ENCODE data around the gene AIFM3. TPM values are rescaled to one million over a fixed set of nuclear protein-coding genes. Genes with fewer than 3 reads are reported as not detected.
"Not testable (repeated sequence)": the region's sequence is repeated elsewhere in the genome, so short reads cannot be mapped to it uniquely, and the experiment has no call there.

AIFM3 gene, protein sequence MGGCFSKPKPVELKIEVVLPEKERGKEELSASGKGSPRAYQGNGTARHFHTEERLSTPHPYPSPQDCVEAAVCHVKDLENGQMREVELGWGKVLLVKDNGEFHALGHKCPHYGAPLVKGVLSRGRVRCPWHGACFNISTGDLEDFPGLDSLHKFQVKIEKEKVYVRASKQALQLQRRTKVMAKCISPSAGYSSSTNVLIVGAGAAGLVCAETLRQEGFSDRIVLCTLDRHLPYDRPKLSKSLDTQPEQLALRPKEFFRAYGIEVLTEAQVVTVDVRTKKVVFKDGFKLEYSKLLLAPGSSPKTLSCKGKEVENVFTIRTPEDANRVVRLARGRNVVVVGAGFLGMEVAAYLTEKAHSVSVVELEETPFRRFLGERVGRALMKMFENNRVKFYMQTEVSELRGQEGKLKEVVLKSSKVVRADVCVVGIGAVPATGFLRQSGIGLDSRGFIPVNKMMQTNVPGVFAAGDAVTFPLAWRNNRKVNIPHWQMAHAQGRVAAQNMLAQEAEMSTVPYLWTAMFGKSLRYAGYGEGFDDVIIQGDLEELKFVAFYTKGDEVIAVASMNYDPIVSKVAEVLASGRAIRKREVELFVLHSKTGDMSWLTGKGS
- 0.17 and 0.99 TPM in 2 replicates for total RNA-seq

DNA sequence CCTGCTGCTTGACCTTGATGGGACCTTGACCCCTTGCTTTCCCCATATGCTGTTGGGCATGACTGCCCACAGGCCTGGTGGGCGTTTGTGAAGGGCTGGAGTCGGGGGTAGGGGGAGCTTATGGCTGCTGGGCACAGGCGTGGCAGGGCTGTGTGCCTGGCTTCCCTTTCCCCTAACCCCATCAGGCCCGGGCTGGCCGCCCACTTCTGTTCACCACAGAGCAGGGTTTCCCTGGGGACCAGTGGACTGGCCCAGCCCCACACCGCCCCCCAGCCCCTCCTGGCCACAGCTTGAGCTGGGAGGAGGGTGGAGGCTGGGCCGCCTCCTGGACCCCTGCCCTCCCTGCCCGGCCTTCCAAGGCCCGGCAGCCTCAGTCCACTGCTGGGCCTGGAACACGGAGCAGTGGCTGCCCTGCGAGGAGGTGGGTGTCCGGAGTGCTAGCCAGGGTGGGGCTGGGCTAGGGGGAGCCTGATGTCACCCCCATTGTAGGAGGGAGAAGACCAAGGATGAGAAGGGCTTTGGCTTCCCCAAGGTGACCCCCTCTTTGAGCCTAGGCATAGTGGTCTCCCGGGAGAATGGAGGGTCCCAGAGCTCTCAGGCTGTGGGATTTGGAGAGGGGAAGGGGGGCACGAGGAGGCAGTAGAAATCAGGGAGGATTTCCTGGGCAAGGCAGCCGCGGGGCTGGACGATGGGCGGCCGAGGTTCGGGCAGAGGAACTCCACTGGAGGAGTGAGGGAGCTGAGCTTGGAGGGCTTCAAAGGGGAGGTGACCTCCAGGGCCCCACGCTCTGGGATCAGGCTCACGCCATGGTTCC, at the start of gene AIFM3:
Gene AIFM3, plus strand, starts transcription at position 373 of the 814 bp plus-strand sequence. CDS start 690 bp downstream, outside the sequence.
- no peak for DNase-seq (ENCODE audit: low read depth)

GRCh38 chr22:20918663-20919218, 48.3 kb upstream of the AIFM3 start:
- DNase-seq (ENCODE audit: low read depth): no peak

DNA sequence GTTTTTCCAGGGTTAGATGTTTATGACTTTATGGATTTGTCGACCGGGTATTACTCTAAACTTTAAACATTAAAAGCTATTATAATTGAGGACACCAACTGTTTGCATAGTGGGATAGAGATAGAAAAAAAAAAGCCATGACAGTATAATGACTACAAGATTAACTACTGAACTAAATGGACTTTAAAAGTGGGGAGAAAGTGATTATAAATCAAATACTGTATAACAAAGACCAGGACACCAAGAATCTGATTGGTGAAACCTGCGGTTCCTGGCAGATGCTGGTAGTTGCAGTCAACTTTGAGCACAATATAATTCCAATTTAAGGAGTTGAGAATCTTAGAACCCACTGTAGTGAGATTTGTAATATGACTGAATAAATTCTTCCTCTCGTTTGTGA, 47.3 kb upstream of the AIFM3 start:
- no peak for DNase-seq (ENCODE audit: low read depth)

DNA sequence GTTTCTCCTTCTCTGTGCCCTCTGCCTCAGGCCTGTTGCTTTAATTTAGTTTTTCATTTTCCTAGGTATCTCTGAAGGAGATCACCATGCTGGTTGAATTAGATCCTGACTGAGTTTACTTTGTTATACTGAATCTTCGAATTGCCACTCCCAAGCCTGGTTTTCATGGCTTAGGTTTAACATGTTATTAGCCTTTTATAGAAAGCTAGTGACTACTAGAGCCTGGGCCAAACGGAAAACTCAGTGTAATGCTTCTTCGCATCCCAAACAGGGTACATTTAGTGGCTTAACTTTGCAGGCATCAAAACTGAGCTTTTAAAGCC, 46.2 kb upstream of the AIFM3 start:
- DNase-seq (ENCODE audit: low read depth): no peak

- DNase-seq (ENCODE audit: low read depth): no peak
Observed at GRCh38 chr22:20922141-20922751, 44.8 kb upstream of the AIFM3 start.

GRCh38 chr22:20926243-20926642, 40.8 kb upstream of the AIFM3 start:
- DNase-seq (ENCODE audit: low read depth): no peak

GRCh38 chr22:20927940-20928572, 39.0 kb upstream of the AIFM3 start:
- no peak for DNase-seq (ENCODE audit: low read depth)

- no peak for DNase-seq (ENCODE audit: low read depth)
Observed at GRCh38 chr22:20928573-20928967, 38.5 kb upstream of the AIFM3 start.

DNA sequence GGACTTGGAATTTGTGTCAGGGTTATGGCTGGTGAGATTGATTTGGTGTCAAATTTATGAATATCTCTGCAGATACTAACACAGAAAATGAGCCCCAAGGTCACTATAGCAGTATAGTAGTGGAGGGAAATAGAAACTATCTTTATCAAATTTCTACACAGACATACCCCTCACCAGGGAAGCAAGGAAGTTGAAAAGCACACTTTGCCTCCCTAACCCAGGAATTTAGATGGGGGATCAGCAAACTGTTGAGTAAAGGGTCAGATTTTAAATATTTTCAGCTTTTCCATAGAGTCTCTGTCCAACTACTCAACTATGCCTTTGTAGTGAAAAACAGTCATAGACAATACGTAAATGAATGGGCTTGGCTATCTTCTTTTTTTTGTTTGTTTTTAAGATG, 37.1 kb upstream of the AIFM3 start:
- no peak for DNase-seq (ENCODE audit: low read depth)

DNA sequence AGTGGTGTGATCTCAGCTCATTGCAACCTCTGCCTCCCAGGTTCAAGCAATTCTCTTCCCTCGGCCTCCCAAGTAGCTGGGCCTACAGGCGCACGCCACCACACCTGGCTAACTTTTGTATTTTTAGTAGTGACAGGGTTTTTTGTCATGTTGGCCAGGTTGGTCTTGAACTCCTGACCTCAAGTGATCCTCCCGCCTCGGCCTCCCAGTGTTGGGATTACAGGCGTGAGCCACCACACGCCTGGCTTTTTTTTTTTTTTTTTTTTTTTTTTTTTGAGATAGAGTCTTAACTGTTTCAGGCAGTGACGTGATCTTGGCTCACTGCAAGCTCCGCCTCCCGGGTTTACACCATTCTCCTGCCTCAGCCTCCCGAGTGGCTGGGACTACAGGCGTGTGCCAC, 36.6 kb upstream of the AIFM3 start:
- not testable (repeated sequence) for DNase-seq (ENCODE audit: low read depth)

DNA sequence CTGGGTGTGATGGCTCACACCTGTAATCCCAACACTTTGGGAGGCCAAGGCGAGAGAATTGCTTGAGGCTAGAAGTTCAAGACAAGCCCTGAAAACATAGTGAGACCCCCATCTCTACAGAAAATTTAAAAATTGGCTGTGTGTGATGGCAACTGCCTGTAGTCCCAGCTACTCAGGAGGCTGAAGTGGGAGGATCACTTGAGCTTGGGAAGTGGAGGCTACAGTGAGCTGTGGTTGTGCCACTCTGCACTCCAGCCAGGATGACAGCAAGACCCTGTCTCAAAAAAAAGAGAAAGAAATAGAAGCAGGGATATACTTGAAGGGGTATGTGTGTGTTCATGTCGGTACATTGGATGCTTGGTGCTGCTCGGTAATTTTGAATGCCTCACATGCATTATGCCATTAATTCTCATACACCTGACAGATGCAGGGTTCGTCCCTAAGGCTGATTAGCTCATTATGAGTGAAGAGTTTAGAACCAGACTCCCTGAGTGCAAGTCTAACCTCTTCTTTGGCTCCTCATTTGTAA, 35.9 kb upstream of the AIFM3 start:
- DNase-seq (ENCODE audit: low read depth): no peak

- DNase-seq (ENCODE audit: low read depth): no peak
Observed at GRCh38 chr22:20933910-20934309, 33.1 kb upstream of the AIFM3 start.

- not testable (repeated sequence) for DNase-seq (ENCODE audit: low read depth)
Observed at GRCh38 chr22:20935049-20935448, 32.0 kb upstream of the AIFM3 start.

DNA sequence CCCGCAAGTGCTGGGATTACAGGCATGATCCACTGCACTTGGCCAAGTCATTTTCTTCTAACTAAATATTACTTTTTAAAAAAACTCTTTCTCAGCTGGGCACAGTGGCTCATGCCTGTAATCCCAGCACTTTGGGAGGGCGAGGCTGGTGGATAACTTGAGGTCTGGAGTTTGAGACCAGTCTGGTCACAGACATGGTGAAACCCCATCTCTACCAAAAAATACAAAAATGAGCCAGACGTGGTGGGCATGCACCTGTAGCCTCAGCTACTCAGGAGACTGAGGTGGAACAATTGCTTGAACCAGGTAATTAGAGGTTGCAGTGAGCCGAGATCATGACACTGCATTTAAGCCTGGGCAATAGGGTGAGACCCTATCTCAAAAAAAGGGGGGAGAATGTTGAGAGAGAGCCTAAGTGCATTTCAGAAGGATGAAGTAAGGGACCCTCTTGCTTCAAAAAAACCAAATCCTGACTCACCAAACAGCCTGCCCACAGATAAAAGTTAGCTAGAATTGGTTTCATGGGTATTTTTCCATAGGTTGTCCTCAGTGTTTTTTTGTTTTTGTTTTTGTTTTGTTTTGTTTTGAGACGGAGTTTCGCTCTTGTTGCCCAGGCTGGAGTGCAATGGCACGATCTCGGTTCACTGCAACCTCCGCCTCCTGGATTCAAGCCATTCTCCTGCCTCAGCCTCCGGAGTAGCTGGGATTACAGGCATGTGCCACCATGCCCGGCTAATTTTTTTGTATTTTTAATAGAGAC, 31.1 kb upstream of the AIFM3 start:
- DNase-seq (ENCODE audit: low read depth): not testable (repeated sequence)

DNA sequence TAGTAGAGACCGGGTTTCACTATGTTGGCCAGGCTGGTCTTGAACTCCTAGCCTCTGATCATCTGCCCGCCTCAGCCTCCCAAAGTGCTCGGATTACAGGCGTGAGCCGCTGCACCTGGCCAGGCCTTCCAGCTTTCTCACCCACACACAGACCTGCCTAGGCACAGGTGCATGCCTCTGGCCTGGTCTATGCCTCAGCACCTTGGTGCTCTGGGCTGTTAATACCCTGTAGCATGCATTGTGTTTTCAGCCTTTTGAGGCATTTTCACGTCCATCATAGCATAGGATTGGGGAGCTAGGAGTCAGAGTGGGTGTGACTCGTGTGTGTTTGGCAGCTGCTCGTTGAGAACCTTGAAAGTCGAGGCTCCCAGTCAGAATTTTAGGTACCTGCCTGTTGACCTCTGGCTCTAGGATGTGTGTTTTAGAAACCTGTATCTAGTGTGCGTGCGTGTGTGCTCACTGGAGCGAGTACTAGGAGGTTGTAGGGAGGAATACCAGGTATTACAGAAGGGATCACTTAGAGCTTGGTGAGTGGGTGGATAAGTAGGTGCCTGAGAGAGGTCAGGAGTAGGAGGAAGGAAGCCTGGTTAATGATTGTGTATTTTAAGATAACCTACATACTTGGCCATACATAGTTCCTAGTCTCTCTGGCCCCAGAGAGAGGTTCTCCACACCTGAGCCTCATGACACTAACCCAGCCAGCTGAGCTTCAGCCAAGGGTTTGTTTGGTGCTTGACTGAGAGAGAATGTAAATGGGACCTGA, 29.8 kb upstream of the AIFM3 start:
- DNase-seq (ENCODE audit: low read depth): no peak

- no peak for DNase-seq (ENCODE audit: low read depth)
Observed at GRCh38 chr22:20937794-20938671, 29.0 kb upstream of the AIFM3 start.

DNA sequence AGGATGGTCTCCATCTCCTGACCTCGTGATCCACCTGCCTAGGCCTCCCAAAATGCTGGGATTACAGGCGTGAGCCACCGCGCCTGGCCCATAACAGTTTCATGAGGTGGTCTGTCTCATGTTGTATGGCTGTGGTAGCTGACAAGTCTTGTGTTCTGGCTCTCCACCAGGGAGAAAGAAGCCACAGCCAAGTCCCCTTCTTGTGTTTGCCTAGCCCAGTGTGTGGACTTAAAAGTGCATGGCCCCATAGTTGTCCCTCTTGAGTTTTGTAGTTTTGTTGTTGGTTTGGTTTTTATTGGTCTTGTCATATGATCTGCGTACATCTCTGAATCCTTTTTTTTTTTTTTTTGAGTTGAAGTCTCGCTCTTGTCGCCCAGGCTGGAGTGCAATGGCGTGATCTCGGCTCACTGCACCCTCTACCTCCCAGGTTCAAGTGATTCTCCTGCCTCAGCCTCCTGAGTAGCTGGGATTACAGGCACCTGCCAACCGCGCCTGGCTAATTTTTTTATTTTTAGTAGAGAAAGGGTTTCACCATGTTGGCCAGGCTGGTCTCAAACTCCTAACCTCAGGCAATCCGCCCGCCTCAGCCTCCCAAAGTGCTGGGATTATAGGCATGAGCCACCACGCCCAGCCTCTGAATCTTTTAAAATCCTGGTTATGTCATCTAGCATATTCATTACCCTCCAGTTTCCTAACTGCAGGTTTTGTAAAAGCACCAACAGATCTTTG, 27.4 kb upstream of the AIFM3 start:
- DNase-seq (ENCODE audit: low read depth): not testable (repeated sequence)

DNA sequence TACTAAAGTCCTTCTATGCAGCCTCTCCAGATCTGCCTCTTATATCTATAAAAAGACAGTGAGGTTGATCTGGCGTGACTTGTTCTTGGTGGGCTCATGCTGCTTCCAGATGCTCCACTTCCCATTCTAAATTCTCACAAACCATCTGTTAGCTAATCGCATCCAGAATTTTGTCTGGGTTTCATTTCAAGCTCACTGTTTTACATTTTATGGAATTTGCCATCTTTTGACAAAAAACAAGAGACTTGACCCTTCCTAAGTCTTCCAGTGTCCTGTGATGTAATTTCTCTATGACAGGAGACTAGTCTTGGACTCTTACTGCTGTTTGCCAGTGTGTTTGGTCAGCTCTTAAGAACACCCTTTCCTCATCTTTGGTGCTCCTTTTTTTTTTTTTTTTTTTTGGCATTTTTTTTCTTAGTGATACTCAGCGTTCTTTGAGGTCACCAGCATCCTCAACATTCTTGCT, 26.8 kb upstream of the AIFM3 start:
- no peak for DNase-seq (ENCODE audit: low read depth)

Data from renal cortical epithelial cell (primary cell).